Nucleus accumbens (tissue), 56 donors: ENCODE measurements around the gene PTGR3.

Experiments used
- DNase-seq, 56 donors: peaks; one replicate each; lab custom pipeline; 2025; lab: John Stamatoyannopoulos, UW

PTGR3 gene

DNA sequence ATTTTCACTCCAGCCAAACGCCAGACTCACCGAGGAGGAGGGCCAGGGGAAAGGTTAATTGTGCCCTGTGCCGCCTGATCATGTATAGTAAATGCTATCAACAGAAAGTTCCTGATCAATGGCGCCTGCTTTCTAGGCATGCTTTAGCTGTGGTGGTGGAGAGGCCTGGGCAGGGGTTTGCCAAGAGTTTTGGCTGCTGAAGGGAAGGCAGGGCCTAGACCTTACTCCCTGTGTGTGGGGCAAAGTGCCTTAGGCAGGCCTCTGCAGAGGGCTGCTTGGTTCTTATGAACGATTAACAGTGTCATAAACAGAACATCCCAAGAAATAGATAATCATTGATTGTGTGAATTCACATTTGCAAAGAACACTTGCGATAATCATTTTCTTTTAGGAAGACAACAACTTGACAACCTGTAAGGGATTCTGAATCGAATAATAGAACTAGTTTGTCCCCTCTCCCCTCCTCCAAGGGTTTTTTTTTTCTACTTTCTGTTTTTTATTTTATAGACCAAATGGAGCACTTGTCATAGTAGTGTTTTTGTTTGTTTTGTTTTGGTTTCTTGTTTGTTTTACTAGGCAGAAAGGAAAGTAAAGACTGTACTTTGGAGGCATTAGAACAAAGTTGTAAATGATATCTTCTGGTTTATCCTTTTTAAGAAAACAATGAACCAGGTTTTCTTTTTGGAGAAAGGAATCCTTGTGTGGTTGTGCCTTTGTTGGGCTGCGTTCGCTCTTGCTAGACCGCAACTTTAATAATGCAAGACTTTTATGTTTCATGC is 8.2 kb upstream of the PTGR3 start:
- no peak for DNase-seq

DNA sequence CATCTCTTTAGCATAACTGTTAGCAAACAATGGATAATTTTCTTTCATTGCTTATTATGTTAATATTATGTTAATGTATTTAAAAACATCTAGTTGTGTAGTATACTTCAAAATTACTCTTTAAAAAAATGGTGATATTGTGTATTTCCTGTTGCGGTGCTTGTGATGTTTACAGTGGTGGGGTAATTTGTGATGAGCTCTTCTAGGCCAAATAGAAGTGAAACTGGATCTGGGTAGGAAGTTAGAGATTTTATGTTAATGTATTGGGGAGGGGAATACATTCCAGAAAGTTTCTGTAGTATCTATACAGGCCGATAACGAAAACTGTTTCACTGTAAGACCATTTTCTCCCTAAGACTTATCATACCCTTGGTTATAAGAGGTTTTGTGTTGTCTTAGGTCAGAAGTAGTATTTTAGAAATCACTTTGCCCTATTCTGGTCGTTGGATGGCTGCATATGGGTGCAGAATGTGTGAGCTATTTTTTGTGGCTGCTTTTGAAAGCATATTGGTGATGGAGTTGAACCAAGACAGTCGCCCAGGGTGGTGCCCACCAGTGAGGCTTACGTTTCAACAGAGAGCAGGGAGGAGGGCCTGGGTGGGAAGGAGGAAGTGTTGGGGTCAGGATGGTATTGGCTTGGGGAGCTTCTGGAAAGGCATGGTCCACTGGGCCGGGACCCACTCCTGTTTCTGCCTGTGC is 7.4 kb upstream of the PTGR3 start:
- DNase-seq, result no peak

DNA sequence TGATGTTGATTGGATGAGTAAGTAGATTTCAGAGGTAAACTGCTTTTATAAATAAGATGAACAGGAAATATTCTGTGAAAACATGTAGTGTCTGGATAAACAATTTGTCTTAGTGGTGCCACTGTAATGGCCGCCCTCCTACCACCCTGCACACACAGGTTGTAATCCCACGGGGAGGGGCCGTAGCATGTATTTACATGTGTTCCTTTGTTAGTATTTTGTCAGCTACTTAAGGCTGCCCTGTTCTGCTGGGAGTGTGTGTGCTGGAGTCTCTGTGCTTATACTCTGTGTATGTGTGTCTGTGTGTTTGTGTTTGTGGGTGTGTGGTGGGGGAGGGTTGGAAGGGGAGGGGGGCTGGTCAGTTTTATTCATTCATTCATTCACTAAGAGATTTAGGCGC is 6.7 kb upstream of the PTGR3 start:
- DNase-seq, result no peak

GRCh38 chr18:75214766-75215510 is 6.0 kb upstream of the PTGR3 start:
- DNase-seq, result no peak

DNA sequence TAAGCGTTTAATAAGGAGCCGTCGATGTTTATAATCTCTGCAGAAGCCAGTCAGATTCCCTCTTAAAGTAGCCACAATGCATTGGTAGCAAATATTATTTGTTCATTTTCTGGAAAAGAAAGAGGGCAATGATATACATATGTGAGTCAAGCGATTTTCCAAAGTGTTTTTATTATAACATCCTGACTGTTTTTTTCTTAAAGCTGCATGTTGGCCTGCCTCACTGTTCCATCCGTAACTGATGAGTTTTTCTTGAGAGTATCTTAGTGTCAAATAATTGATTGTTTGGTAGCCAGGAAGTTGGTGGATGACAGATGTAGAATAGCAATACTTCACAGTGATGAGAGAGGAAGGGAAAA is 5.4 kb upstream of the PTGR3 start:
- DNase-seq, result no peak

GRCh38 chr18:75213611-75214331 is 4.8 kb upstream of the PTGR3 start:
- no peak for DNase-seq

GRCh38 chr18:75212751-75213090 is 3.8 kb upstream of the PTGR3 start:
- DNase-seq, result no peak

DNA sequence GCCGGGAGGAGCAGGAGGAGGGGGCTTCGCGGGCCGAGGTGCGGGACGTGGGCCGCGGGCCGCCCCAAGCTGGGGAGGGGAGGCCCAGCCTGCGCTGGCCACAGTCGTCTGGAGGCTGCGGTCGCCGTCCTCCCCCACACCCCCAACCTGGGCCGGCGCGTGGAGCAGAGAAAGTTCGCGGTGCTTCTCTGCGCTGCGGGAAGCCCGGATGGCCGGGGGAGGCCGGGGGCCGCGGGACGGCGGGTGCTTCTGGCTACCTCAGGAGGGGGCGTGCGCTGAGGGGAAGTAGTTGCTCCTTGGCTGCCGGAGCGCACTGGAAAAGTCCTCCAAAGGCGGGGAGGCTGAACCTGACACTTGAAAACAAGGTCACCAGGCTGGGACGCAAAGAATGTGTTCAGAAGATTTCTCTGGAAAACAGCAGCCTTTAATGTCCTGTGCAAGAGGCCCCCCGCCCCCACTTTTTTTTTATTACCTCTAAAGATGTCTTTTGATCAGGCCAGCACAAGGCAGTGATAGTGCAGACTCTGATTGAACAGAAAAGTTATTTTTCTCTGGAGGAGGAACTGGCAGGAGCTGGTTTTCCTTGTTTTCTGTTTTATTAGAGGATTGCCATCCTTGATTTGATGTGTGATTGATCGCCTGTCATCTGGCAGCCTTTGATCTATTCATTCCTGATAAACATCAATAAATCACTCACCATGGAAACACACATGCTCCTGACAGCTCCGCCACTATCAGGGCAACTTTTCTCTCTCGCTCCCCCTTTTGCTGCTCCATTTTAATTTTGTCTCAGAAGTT is 3.2 kb upstream of the PTGR3 start:
- DNase-seq, result peak in 12 of 56 donors; percentile 15 to 54 (median 40)

- DNase-seq, result no peak
These were observed 2.6 kb upstream of the PTGR3 start for GRCh38 chr18:75211626-75211952.

- peak in 4 of 56 donors; percentile 39 to 60 (median 58) for DNase-seq
These were observed 2.2 kb upstream of the PTGR3 start for GRCh38 chr18:75211002-75211621.

DNA sequence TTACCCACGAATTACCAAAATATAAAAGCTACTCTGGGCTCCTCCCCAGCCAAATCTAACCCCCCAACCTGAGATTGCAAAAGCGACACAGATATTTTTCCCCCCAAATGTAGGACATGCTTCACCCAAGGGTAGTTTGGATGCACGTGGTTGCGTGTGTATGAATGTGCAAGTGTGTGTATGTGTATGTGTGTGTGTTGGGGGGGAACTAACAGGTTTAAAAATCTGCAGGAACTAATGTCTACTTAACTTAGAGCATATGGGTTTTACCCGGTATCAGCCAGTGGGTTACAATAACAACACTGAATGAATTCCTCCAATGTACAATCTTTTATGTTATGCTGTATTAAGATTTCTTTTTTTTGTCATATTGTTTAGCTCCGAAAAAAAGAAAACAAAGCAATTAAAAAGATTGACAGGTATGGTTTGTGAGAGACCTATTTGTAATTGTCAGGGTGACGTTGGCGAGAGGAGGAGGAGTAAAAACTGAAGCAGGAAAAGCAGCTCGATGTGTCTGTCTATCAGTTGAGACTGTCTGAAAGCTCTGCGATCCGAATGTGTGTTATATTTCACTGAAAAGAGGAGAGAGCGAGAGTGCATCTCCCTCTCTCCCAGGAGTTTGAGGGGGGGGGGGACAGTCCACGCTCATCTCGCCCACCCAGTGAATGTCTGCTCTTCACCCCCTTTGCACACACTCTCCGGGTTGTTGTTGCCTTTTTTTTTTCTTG is 1.5 kb upstream of the PTGR3 start, which contains the start of gene TSHZ1:
Gene TSHZ1 (plus strand): TSS at position 524 of the 728 bp plus-strand sequence. CDS start 1,080 bp downstream, outside the sequence.
- DNase-seq, result peak in 30 of 56 donors; percentile 31 to 83 (median 56)

DNA sequence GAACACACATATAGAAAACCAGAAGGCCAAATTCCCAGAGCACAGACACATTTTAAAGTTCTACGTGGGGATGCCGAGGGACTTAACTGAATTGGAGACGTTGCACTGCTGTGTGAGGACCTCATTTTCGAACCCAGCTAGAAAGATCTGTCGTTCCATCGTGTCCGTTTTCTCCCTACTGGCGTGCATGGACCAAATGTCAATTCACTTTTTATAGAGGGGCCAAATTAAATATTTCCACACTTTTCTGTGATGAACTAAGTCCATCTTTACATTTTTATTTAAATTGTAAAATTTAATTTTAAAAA is 966 bp upstream of the PTGR3 start:
- no peak for DNase-seq

GRCh38 chr18:75208836-75209128 is 157 bp downstream of the PTGR3 start:
- DNase-seq, result peak in 7 of 56 donors; percentile 63 to 75 (median 67)

DNA sequence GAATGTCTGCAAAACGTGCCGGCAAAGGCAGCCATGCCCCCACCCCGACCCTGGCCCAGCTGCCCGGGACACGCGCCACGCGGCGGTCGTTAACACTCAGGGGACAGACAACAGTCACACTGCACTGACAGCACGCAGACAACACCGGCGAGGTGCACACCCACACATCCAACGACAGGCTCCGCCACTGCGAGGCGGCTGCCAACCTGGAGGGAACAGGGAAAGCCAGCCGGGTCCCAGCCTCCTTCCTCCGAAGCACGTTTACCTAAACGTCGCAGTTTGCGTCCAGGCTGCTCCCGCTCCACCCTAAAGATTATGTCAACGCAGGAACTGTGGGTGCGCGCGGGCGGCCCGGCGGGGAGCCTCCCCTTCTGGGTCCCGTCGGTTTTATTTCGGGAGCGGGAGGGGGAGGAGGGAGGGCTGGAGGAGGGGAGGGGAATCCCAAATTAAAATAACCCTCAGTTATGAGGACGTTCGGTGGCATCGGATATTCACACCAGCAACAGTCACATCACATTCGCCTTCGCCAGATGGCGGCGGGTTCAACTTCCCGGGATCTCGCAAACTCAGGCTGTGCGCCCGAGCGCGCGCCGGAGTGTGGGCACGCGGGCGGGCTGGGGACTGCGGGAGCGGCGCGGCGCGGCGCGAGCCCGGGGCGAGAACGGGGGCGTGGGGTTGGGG is 644 bp downstream of the PTGR3 start:
- DNase-seq, result peak in 39 of 56 donors; percentile 26 to 78 (median 60)

- DNase-seq, result peak in 1 of 56 donors; percentile 47
These were observed 1.4 kb downstream of the PTGR3 start for GRCh38 chr18:75207310-75208154.

DNA sequence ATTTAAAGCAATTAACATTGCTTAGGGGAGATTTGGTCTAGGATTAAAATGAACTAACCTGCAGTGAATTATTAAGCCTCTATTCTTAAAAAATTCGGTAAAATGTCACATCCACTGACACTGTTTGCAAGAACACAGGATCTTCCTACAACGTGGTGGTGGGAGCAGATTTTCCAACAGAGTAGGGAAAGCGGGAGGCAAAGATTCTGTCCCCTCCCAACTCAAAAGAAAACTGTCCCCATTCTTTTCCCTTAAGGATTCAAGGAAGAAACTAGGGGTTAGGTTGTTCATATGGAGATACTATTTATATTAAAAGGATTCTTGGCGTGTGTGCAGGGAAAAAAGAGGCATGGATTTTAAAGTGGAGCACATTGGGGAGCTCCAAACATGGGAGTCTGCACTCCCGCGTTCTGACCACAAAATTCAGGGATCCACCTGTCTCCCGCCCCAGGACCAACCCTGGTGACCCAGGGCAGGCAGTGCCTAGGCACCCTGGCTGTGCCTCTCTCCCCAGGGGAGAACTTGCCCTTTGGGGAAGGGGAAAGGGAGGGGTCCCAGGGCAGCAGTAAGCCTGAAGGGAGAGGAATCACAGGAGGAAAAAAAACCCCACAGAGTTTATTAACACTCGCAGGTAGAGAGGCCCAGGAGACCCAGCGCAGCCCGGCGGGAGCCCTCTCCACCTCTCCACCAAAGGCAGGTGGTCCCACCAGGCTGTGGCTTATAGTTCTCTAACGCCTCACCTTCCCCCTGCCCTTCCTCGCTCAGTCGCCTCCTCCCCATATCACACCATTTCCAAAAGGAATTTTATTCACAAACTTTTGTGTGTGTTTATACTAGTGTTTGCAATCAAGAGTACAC is 2.3 kb downstream of the PTGR3 start:
- DNase-seq, result no peak
